Middle frontal gyrus (tissue), 1 donor: ENCODE measurements around the gene CTDP1.

Experiments
- DNase-seq: peaks from one replicate; pipeline ENCODE4 v3.0.0-alpha.2; 2015; ENCODE audit warnings: low spot score; ENCODE audit errors: extremely low spot score

Gene CTDP1

DNA sequence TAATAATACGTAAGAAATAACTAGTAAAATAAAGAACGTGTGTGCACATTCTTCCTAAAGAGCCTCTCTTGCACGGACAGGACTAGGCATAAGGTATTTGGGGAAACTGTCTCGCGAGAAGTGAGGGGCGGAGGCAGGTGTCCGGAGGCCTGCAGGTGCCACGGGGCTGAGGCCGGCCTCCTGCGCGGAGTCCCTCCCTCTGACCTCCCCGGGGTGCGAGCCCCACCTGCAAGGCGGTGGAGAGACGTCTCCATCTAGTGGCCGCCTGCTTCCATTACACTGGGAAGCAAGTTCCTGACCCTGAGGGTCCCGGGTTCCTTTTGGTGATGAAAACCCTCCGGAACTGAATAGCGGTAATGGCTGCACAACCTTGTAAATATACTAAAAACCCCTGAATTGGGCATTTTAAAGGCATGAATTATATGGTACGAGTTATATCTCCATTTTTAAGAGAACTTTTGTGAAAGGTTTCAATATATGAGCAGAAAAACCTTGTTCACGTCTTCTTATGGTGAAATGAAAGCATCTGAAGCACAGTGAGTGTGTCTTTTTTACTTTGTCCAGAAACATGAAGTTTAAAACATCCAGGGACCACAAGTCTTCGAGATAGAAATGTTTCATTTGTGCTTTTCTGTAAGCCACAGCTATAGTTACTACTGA is 35.5 kb upstream of the CTDP1 start:
- no peak for DNase-seq

- no peak for DNase-seq
Observed at GRCh38 chr18:79644666-79645057, 34.9 kb upstream of the CTDP1 start.

GRCh38 chr18:79645291-79645983 is 34.2 kb upstream of the CTDP1 start:
- no peak for DNase-seq

DNA sequence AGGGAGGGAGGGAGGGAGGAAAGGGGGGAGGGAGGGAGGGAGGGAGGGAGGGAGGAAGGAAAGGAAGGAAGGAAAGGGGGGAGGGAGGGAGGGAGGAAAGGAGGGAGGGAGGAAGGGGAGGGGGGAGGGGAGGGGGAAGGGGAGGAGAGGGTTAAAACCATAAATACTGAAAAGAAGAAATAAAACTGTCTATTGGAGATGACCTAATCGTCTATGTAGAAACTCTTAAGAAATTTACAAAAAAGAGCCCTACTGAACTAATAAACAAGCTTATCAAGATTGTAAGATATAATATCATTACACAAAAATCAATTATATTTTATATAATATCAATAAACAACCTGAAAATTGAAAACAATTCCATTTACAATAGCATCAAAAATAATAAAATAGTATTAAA is 32.3 kb upstream of the CTDP1 start:
- DNase-seq = no peak

DNA sequence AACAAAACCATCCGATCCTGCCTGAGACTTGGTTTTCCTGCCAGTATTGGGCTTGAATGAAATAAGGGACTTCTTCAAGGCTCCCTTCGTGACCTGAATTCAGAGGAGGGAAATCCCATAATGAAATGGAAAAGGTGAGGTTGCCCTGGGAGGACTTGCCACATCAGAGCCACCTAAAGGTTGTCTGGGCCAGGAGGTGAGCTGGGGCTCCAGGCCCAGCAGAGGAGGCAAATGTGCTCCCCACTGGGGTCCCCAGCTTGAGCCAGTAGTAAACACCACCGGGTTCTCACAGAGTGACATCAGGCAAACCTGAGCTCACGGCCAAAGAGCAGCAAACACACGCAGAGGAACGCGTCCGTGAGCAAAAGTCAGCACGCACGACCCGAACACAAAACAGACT is 28.6 kb upstream of the CTDP1 start:
- DNase-seq = no peak

DNA sequence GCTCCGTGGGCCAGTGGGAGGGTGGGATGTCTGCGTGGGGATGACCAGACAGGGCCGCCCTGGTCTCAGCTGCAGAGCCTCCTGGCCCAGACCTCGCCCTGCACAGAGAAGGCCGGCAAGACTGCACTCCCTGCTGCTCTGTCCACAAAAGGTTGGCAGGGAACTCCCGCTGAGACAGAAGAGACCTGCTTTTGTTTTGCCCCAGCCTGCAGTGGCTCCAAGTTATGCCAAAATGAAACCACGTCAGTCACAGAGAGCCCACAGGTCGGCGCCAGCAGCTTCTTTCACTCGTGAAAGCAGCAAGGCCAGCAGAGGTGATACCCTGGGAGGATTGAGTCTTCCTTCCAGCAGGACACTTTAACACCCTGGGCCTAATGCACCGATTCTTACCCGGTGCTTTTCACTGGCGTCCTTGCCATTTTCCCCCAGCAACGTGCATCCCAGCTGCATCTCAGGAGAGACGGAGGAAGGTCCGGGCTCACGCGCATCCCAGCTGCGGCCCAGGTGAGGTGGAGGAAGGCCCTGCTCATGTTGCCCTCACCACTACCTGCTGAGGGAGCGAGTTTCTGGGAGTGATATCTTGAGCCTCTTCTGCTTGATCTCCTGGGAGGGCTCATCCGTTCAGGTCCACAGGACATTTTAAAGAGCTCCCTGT is 22.1 kb upstream of the CTDP1 start:
- no peak for DNase-seq

GRCh38 chr18:79658366-79658765 is 21.2 kb upstream of the CTDP1 start:
- DNase-seq = no peak

DNA sequence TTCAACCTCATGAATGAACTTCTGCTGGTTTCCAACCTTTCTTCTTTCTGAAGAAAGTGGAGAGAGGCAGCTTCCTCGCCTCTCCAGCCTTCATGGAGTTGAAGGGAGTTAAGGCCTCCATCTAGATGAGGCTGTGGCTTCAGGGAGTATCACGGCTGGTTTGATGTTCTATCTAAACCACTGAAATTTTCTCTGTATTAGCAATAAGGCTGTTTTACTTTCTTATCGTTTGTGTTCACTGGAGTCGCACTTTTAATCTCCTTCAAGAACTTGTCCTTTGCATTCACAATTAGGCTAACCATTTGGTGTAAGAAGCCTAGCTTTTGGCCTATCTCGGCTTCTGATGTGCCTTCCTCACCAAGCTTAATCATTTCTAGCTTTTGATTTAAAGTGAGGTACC is 19.9 kb upstream of the CTDP1 start:
- DNase-seq = no peak

DNA sequence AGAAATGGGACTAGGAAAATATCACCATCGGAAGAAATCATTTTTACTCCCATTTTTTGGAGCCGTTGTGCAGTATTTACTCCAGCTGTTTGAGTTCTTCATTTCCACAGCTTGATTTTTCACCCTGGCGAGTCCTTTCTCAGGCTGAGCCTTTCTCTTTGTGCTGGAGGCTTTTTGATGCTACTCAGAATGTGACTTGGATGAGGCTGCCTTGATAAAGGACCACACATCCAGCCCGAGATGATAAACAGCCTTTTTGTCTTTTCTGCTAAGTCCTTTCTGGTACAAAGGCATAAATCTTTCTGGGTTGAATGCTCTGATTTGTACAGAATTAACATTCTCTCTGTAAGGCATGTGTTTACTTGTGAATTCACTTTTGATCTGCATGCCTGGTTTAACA is 17.6 kb upstream of the CTDP1 start:
- DNase-seq = no peak

DNA sequence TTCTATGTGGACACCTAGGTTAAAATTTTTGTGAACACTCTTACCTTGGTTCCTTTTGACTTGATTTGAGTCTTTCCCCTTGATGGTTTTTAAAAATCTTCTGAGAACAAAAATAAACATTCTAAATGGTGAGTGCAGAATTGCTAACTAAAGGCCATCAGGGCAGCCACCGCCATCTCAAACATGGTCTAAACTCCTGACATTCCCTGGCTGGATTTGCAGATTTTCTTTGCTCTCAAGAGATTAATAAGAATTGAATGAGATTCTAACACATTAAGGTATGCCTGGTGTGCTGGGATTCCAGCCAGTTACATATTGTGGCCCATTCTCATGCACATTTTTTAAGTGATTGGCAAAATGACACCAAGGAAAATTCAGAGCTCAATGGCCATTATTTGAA is 17.2 kb upstream of the CTDP1 start:
- no peak for DNase-seq

- DNase-seq = no peak
Observed at GRCh38 chr18:79664525-79665125, 15.0 kb upstream of the CTDP1 start.

- DNase-seq = no peak
Observed at GRCh38 chr18:79668203-79668602, 11.4 kb upstream of the CTDP1 start.

DNA sequence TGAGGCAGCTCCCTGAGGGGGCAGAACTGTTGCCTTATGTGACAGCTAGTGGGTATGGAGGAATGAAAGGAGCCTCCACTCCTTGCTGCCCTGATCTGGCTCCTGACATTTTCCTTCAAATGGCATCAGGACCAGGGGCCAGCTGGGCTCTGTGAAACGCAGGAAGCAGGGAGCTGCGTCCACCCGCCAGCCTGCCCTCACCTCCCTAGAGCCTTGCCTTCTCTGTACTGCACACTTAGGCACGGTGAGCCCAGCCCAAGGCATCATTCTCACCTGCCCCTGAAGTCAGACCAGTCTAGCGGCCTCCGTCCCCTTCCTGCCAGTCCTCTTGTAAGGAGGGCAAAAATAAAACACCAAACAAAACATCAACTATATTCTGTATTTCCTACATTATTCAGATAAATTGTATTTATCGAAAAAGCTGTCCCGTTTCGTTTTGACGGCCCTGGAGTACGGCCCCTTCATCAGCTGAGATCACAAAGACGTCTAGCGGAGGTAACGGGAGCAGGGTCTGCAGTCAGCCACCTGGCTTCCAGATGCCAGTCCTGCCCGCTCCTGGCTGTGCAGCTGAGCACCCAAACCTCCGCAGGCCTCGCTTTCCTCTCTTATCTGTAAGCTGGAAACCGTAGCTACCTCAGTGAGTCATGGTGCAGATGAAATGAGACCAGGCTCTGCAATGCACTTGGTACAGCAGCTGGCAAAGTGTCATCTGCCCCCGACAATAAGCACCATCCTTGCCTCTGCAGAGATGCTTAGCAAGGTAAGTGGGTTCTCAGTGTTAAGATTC is 6.9 kb upstream of the CTDP1 start:
- DNase-seq = no peak

- no peak for DNase-seq
Observed at GRCh38 chr18:79677221-79677620, 2.4 kb upstream of the CTDP1 start.

DNA sequence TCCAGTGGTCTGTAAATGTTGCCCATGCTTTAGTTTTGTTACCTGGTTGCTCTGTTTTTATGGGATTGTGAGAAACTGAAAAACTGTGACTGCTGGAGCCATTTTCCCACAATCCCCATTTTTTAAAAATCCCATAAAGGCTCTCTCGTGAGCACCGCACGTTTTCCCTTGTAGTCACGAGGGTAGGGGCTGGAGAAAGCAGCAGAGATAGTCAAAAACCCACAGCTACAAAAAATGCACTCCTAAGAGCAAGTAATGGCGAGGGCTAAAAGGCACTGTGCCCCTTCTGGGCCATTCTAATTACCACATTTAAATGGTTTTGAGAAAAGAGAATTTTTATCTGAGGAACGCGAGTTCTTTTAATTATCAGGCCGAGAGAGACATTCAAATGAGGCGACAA is 1.8 kb upstream of the CTDP1 start:
- DNase-seq = no peak

GRCh38 chr18:79678665-79679551 is 695 bp upstream of the CTDP1 start:
- DNase-seq = peak; percentile 98

DNA sequence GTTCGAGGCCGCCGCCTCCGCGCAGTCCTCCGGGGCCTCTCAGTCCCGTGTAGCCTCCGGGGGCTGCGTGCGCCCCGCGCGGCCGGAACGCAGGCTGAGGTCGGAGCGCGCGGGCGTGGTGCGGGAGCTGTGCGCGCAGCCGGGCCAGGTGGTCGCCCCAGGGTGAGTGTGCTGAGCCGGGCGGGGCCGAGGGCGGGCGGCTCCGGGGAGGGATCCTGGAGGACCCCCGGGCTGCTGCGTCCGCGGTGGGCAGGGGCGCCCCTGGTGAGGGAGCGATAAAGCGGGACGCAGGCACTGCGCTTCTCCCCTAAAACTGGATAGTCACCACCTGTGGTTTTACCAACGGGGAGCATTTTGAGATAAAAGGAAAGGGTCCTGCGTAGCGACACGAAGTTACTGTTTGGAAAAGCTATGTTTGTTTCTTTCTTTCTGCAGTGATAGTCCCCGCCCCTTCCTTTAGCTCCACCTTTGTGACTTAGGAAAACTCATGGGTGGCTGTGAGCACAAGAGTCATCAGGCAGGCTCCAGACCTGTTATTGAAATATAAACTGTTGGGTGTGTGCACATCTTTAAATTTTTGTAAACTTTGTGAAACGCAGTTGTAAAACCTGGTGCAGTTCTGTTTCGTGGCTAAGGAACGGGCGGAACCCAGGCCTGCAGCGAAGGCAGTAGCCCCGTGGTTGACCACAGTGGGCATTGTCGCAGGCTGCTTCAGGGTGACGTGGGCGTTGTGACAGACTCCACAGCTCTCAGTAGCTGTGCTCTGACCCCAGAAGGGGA is 687 bp downstream of the CTDP1 start:
- DNase-seq = no peak

GRCh38 chr18:79680891-79681339 is 1.3 kb downstream of the CTDP1 start:
- DNase-seq = no peak

GRCh38 chr18:79681484-79682387 is 2.1 kb downstream of the CTDP1 start:
- no peak for DNase-seq
